WERI-Rb-1 (cell line): ENCODE measurements around the gene ZNF282.

Experiments
- DNase-seq: peaks from one replicate; pipeline ENCODE4 v3.0.0-alpha.2; 2020
- H3K27ac ChIP-seq: fragments of 250-450 bp; sonication (Bioruptor Pico); 2 replicates; pipeline ENCODE4 v1.5.1; 2020; ENCODE audit warnings: mild to moderate bottlenecking, moderate library complexity
- H3K27me3 ChIP-seq: fragments of 250-450 bp; sonication (Bioruptor Pico); 2 replicates; pipeline ENCODE4 v1.5.1; 2021; ENCODE audit warnings: mild to moderate bottlenecking, low read depth, moderate library complexity; ENCODE audit not compliant: insufficient read depth, severe bottlenecking
- H3K36me3 ChIP-seq: fragments of 250-450 bp; sonication (Bioruptor Pico); 2 replicates; pipeline ENCODE4 v1.5.1; 2020; ENCODE audit warnings: mild to moderate bottlenecking, moderate library complexity
- H3K4me3 ChIP-seq: 2 replicates; pipeline ENCODE4 v1.5.1; 2011; ENCODE audit warnings: low read depth, mild to moderate bottlenecking, control low read depth, low read length
- H3K9me3 ChIP-seq: fragments of 250-450 bp; sonication (Bioruptor Pico); 2 replicates; pipeline ENCODE4 v1.5.1; 2021; ENCODE audit warnings: mild to moderate bottlenecking, moderate library complexity; ENCODE audit not compliant: severe bottlenecking
- CTCF ChIP-seq: IDR thresholded peaks from 2 replicates; pipeline ENCODE4 v1.5.1; 2011; ENCODE audit warnings: low read depth, mild to moderate bottlenecking, control low read depth, inconsistent platforms, low read length

Gene ZNF282

GRCh38 chr7:149196151-149196704, 882 bp downstream of the ZNF282 start:
- Histone ChIP-seq H3K9me3 (no peaks in the 10 kb centered on the region), H3K27me3 (no peaks in the 10 kb centered on the region), H3K4me3 (peak overlapping the region; percentile 79), H3K36me3 (peaks cover 38% of the 10 kb centered on the region), H3K27ac (peak overlapping the region; percentile 77)
- DNase-seq: no peak
- no peak for TF ChIP-seq CTCF

- H3K4me3 ChIP-seq: peak overlapping the region; percentile 79
- H3K27ac ChIP-seq: peak overlapping the region; percentile 77
- no peak for DNase-seq
- H3K9me3 ChIP-seq: no peaks in the 10 kb centered on the region
- no peak for TF ChIP-seq CTCF
- no peaks in the 10 kb centered on the region for H3K27me3 ChIP-seq
- H3K36me3 ChIP-seq: peaks cover 43% of the 10 kb centered on the region
Observed at GRCh38 chr7:149196705-149197171, 1.4 kb downstream of the ZNF282 start.

- no peak for TF ChIP-seq CTCF
- no peak for DNase-seq
- Histone ChIP-seq H3K36me3 (peaks cover 53% of the 10 kb centered on the region), H3K4me3 (no peak overlapping the region), H3K27ac (no peak overlapping the region), H3K9me3 (no peaks in the 10 kb centered on the region), H3K27me3 (no peaks in the 10 kb centered on the region)
Observed at GRCh38 chr7:149197675-149198074, 2.3 kb downstream of the ZNF282 start.

- H3K27me3 ChIP-seq: no peaks in the 10 kb centered on the region
- H3K36me3 ChIP-seq: peaks cover 59% of the 10 kb centered on the region
- no peak overlapping the region for H3K4me3 ChIP-seq
- DNase-seq: no peak
- H3K9me3 ChIP-seq: no peaks in the 10 kb centered on the region
- no peak for TF ChIP-seq CTCF
- H3K27ac ChIP-seq: no peak overlapping the region
Observed at GRCh38 chr7:149198161-149198816, 2.9 kb downstream of the ZNF282 start.

GRCh38 chr7:149199234-149199995, 4.1 kb downstream of the ZNF282 start:
- H3K27me3 ChIP-seq: no peaks in the 10 kb centered on the region
- no peak overlapping the region for H3K4me3 ChIP-seq
- H3K9me3 ChIP-seq: no peaks in the 10 kb centered on the region
- H3K36me3 ChIP-seq: peaks cover 70% of the 10 kb centered on the region
- TF ChIP-seq CTCF: no peak
- DNase-seq: no peak
- no peak overlapping the region for H3K27ac ChIP-seq
